Transverse colon (tissue), 4 donors: Measurements from ENCODE around the gene TGFB2. TPM values are rescaled to one million over a fixed set of nuclear protein-coding genes. Genes with fewer than 3 reads are reported as not detected.

Experiments used
- DNase-seq: peaks from one replicate; pipeline ENCODE4 v3.0.0-alpha.2; 2019
- H3K27ac ChIP-seq, 4 donors: fragments of 200-600 bp; sonication (generic); 2 replicates each; pipeline ENCODE4 v1.5.1; 2016 to 2018; ENCODE audit warnings: inconsistent platforms in 4 of 4
- H3K27me3 ChIP-seq: fragments of 200-600 bp; sonication (generic); 2 replicates; pipeline ENCODE4 v1.5.1; 2017; ENCODE audit warnings: inconsistent platforms
- H3K36me3 ChIP-seq, 4 donors: fragments of 200-600 bp; sonication (generic); 2 replicates each; pipeline ENCODE4 v1.5.1; 2017 to 2019; ENCODE audit warnings: inconsistent platforms in 4 of 4
- H3K4me1 ChIP-seq, 4 donors: fragments of 200-600 bp; sonication (generic); 2 replicates each; pipeline ENCODE4 v1.5.1; 2017 to 2020; ENCODE audit warnings: inconsistent platforms in 4 of 4
- H3K4me3 ChIP-seq, 4 donors: fragments of 200-600 bp; sonication (generic); 1 replicate in 1 of 4; 2 replicates in 3 of 4; pipeline versions ENCODE4 v1.5.1 to v1.6.1; 2017 to 2019; ENCODE audit warnings: inconsistent platforms in 4 of 4
- H3K9me3 ChIP-seq, 2 donors: fragments of 200-600 bp; sonication (generic); 2 replicates each; pipeline ENCODE4 v1.5.1; 2017 to 2019; ENCODE audit warnings: inconsistent platforms in 2 of 2
- CTCF ChIP-seq, 5 experiments: fragments of 200-600 bp in 3 of 5; fragments of 450-650 bp in 2 of 5; sonication (generic) in 3 of 5; IDR thresholded peaks; 1 replicate in 2 of 5; 2 replicates in 3 of 5; pipeline ENCODE4 v1.5.1; 2016 to 2017; ENCODE audit warnings: antibody characterized with exemption in 5 of 5, inconsistent platforms in 3 of 5, mild to moderate bottlenecking in 2 of 5, moderate library complexity in 1 of 5
- EP300 ChIP-seq: sonication (generic); formaldehyde crosslinking; IDR thresholded peaks from one replicate; pipeline ENCODE4 v1.6.1; 2017; ENCODE audit warnings: antibody characterized with exemption, low read depth
- POLR2A ChIP-seq: fragments of 450-650 bp; IDR thresholded peaks from one replicate; pipeline ENCODE4 v1.6.1; 2016; ENCODE audit warnings: antibody characterized with exemption, mild to moderate bottlenecking, moderate library complexity
- POLR2AphosphoS5 ChIP-seq, 3 donors: sonication (generic); formaldehyde crosslinking; IDR thresholded peaks; one replicate each; pipeline ENCODE4 v1.6.1; 2016; ENCODE audit warnings: antibody characterized with exemption in 3 of 3
- WGBS, 2 donors: methylation state at CpG; one replicate each; pipeline ENCODE4 v1.1.5; 2018; ENCODE audit warnings: low coverage in 1 of 2; 5-methylcytosine and 5-hydroxymethylcytosine counted together
- in situ Hi-C, 4 donors: fragments of 200-750 bp; cut with MboI; loops; one replicate each; pipeline versions ENCODE4 v1.15.0 to v1.15.1; 2017; ENCODE audit warnings: low sequenced_read_pairs in 3 of 4, low pct_ligation_motif_present in 1 of 4, low pct_unique_long_range_greater_than_20kb in 1 of 4
- intact Hi-C: fragments of 100-400 bp; cut with DNase I; formaldehyde crosslinking; loops from one replicate; pipeline ENCODE4 v1.15.1; 2023; ENCODE audit warnings: low total_unique reads
- total RNA-seq, 4 donors: library from RNA; depleted of rRNA; stranded (reverse); fragments of >200 nt; gene quantifications; one replicate each; pipeline ENCODE4 v1.1.0, GENCODE V29; 2016

TGFB2 gene
- total RNA-seq, 4 donors from 2014 or later: 0.41 to 2.2 (median 1.1) TPM

- intact Hi-C loops: no loop called here
- no peaks in the 10 kb centered on the region for H3K27me3 ChIP-seq
- no peaks in the 10 kb centered on the region for H3K9me3 ChIP-seq
- no peaks in the 10 kb centered on the region for H3K4me1 ChIP-seq
- 72 to 79% methylated on average over 6 to 8 of the region's 8 CpGs for WGBS, 2 donors
- in situ Hi-C loops: no loop called here
- H3K36me3 ChIP-seq: no peaks in the 10 kb centered on the region
- no peak for TF ChIP-seq POLR2AphosphoS5 (IDR thresholded peaks at IDR 0.05)
- TF ChIP-seq POLR2A: no peak
- TF ChIP-seq CTCF (IDR thresholded peaks at IDR 0.05): no peak
- TF ChIP-seq EP300: no peak
- DNase-seq: no peak
- H3K27ac ChIP-seq: no peak overlapping the region
- H3K4me3 ChIP-seq: no peak overlapping the region
Observed at GRCh38 chr1:218409946-218410510, 64.9 kb downstream of the TGFB2 start.

GRCh38 chr1:218411101-218411500 is 66.0 kb downstream of the TGFB2 start:
- no peak for TF ChIP-seq POLR2AphosphoS5 (IDR thresholded peaks at IDR 0.05)
- TF ChIP-seq EP300: no peak
- no peak for TF ChIP-seq CTCF (IDR thresholded peaks at IDR 0.05)
- TF ChIP-seq POLR2A: no peak
- DNase-seq: no peak
- Histone ChIP-seq H3K4me3 (no peak overlapping the region), H3K4me1 (no peaks in the 10 kb centered on the region), H3K27me3 (no peaks in the 10 kb centered on the region), H3K27ac (no peak overlapping the region), H3K36me3 (no peaks in the 10 kb centered on the region), H3K9me3 (no peaks in the 10 kb centered on the region)
- 60% methylated on average over 1 of the region's 1 CpG; no CpG with 5 or more reads in 1 of the 2 donors for WGBS, 2 donors
- intact Hi-C loops (no loop called here), in situ Hi-C loops (no loop called here)

GRCh38 chr1:218412171-218412570 is 67.0 kb downstream of the TGFB2 start:
- Histone ChIP-seq H3K4me3 (no peak overlapping the region), H3K9me3 (no peaks in the 10 kb centered on the region), H3K27ac (no peak overlapping the region), H3K36me3 (no peaks in the 10 kb centered on the region), H3K27me3 (no peaks in the 10 kb centered on the region), H3K4me1 (no peaks in the 10 kb centered on the region)
- no peak for DNase-seq
- in situ Hi-C loops: no loop called here
- TF ChIP-seq CTCF (IDR thresholded peaks at IDR 0.05) (no peak), EP300 (no peak), POLR2AphosphoS5 (IDR thresholded peaks at IDR 0.05) (no peak), POLR2A (no peak)
- 80 to 88% methylated on average over 3 to 7 of the region's 7 CpGs for WGBS, 2 donors
- intact Hi-C loops: no loop called here

- H3K36me3 ChIP-seq: no peaks in the 10 kb centered on the region
- H3K4me1 ChIP-seq: no peaks in the 10 kb centered on the region
- in situ Hi-C loops: no loop called here
- no peak overlapping the region for H3K4me3 ChIP-seq
- H3K27ac ChIP-seq: no peak overlapping the region
- intact Hi-C loops: no loop called here
- H3K27me3 ChIP-seq: no peaks in the 10 kb centered on the region
- no peaks in the 10 kb centered on the region for H3K9me3 ChIP-seq
- TF ChIP-seq POLR2A: no peak
- no peak for TF ChIP-seq CTCF (IDR thresholded peaks at IDR 0.05)
- no peak for TF ChIP-seq POLR2AphosphoS5 (IDR thresholded peaks at IDR 0.05)
- no peak for TF ChIP-seq EP300
- WGBS, 2 donors: 96 to 100% methylated on average over 1 to 10 of the region's 10 CpGs
- DNase-seq: no peak
Observed at GRCh38 chr1:218413179-218413578, 68.0 kb downstream of the TGFB2 start.
